Measurements from ENCODE around the gene COX10. TPM values are rescaled to one million over a fixed set of nuclear protein-coding genes. Genes with fewer than 3 reads are reported as not detected.

Gene COX10
- total RNA-seq, 1 donor from 2014 or later, result 24.5 TPM

- Mint-ChIP-seq H3K4me3 (no peak overlapping the region), H3K27ac (no peak overlapping the region), H3K36me3 (peaks cover 46% of the 10 kb centered on the region), H3K9me3 (peaks cover 7% of the 10 kb centered on the region), H3K4me1 (ENCODE audit: unreplicated experiment) (no peaks in the 10 kb centered on the region), H3K27me3 (peaks cover 6% of the 10 kb centered on the region)
- DNase-seq (ENCODE audit: extremely low spot score, unreplicated experiment), result no peak
- no peak for TF ChIP-seq CTCF (conservative IDR thresholded peaks at IDR 0.05)
Observed at GRCh38 chr17:14209215-14209614, 139.9 kb downstream of the COX10 start.

- peaks cover 42% of the 10 kb centered on the region for H3K36me3 Mint-ChIP-seq
- no peak overlapping the region for H3K27ac Mint-ChIP-seq
- no peaks in the 10 kb centered on the region for H3K4me1 Mint-ChIP-seq (ENCODE audit: unreplicated experiment)
- no peak for TF ChIP-seq CTCF (conservative IDR thresholded peaks at IDR 0.05)
- H3K4me3 Mint-ChIP-seq, result no peak overlapping the region
- no peak for DNase-seq (ENCODE audit: extremely low spot score, unreplicated experiment)
- peaks cover 7% of the 10 kb centered on the region for H3K9me3 Mint-ChIP-seq
- H3K27me3 Mint-ChIP-seq, result peaks cover 6% of the 10 kb centered on the region
Observed at GRCh38 chr17:14211246-14211645, 141.9 kb downstream of the COX10 start.

GRCh38 chr17:14211801-14212200 lies 142.5 kb downstream of the COX10 start:
- no peak for TF ChIP-seq CTCF (conservative IDR thresholded peaks at IDR 0.05)
- H3K27me3 Mint-ChIP-seq, result peaks cover 6% of the 10 kb centered on the region

GRCh38 chr17:14212401-14212800 lies 143.1 kb downstream of the COX10 start:
- Mint-ChIP-seq H3K4me3 (no peak overlapping the region), H3K36me3 (peaks cover 40% of the 10 kb centered on the region), H3K9me3 (peaks cover 7% of the 10 kb centered on the region), H3K4me1 (ENCODE audit: unreplicated experiment) (no peaks in the 10 kb centered on the region), H3K27ac (no peak overlapping the region), H3K27me3 (peaks cover 6% of the 10 kb centered on the region)
- no peak for TF ChIP-seq CTCF (conservative IDR thresholded peaks at IDR 0.05)
- no peak for DNase-seq (ENCODE audit: extremely low spot score, unreplicated experiment)

More at GRCh38 chr17:14211801-14212200, 142.5 kb downstream of the COX10 start:
- DNase-seq (ENCODE audit: extremely low spot score, unreplicated experiment), result no peak
- Mint-ChIP-seq H3K4me1 (ENCODE audit: unreplicated experiment) (no peaks in the 10 kb centered on the region), H3K4me3 (no peak overlapping the region), H3K36me3 (peaks cover 42% of the 10 kb centered on the region), H3K27ac (no peak overlapping the region), H3K9me3 (peaks cover 7% of the 10 kb centered on the region)

- Mint-ChIP-seq H3K27me3 (peaks cover 10% of the 10 kb centered on the region), H3K36me3 (peaks cover 28% of the 10 kb centered on the region)
- no peak for TF ChIP-seq CTCF (conservative IDR thresholded peaks at IDR 0.05)
Observed at GRCh38 chr17:14214271-14214670, 145.0 kb downstream of the COX10 start.

GRCh38 chr17:14222611-14223010 lies 153.3 kb downstream of the COX10 start:
- Mint-ChIP-seq H3K9me3 (peaks cover 3% of the 10 kb centered on the region), H3K36me3 (peaks cover 3% of the 10 kb centered on the region), H3K27ac (no peak overlapping the region), H3K27me3 (peaks cover 47% of the 10 kb centered on the region), H3K4me1 (ENCODE audit: unreplicated experiment) (peaks cover 8% of the 10 kb centered on the region), H3K4me3 (no peak overlapping the region)
- no peak for DNase-seq (ENCODE audit: extremely low spot score, unreplicated experiment)
- TF ChIP-seq CTCF (conservative IDR thresholded peaks at IDR 0.05), result no peak

More at GRCh38 chr17:14214271-14214670, 145.0 kb downstream of the COX10 start:
- no peak for DNase-seq (ENCODE audit: extremely low spot score, unreplicated experiment)
- H3K4me1 Mint-ChIP-seq (ENCODE audit: unreplicated experiment), result no peaks in the 10 kb centered on the region
- no peak overlapping the region for H3K4me3 Mint-ChIP-seq
- H3K9me3 Mint-ChIP-seq, result peaks cover 7% of the 10 kb centered on the region
- no peak overlapping the region for H3K27ac Mint-ChIP-seq

All from type B pancreatic cell (in vitro differentiated cells).